Esophagus squamous epithelium (tissue), 4 donors: Measurements from ENCODE around the gene CARF.
"Not testable (repeated sequence)": the region's sequence is repeated elsewhere in the genome, so short reads cannot be mapped to it uniquely, and the experiment has no call there.

Experiments
- POLR2A ChIP-seq, 4 donors: fragments of 450-650 bp; IDR thresholded peaks; one replicate each; pipeline ENCODE4 v1.6.1; 2017; ENCODE audit warnings: antibody characterized with exemption in 4 of 4, mild to moderate bottlenecking in 4 of 4, moderate library complexity in 3 of 4
- TF ChIP-seq, protein P1 (sequence below), 6 experiments: fragments of 450-650 bp in 4 of 6; fragments of 200-600 bp in 2 of 6; sonication (generic) in 2 of 6; IDR thresholded peaks; one replicate each; pipeline ENCODE4 v1.5.1; 2016 to 2019; ENCODE audit warnings: antibody characterized with exemption in 6 of 6, mild to moderate bottlenecking in 4 of 6, moderate library complexity in 4 of 6

DNA sequence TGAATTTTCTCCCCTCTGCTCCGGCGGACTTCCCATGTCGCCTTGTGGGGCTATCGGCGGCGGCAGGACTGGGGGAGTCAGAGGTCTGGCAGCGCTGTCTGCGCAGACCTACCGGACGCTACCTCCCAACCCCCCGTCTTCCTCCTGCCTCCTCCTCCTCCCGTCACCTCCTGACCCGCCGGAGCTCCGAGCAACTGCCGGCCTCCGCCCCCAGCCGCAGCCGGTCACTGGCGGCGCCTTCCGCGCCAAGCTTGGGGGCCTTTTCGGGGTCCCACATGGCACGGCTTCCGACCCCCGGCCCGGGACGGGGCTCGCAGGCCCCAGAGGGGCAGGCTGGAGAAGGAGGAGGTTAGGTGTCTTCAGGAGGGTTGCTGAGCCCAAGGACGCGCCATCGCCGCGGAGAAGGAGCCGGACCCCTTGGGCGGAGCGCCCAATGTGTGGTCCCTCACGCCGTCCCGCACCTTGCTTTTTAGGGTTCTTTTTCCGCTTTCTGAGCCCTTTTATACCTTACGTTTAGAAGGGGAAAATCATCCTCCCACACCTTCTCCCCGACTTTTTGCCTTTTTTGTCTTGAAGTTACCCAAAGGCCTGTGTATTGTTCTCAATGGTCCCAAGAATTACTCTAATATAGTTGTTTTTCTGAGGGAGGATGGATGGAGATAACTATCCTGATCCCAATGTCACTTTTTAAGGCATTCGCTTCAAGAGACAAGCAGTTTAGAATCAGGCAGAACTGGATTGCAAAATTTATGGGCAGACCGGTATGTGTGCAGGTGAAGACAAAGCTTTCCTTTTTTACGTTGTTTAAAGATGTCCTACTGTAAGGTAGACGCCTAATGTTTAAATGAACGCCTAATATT is 497 bp downstream of the CARF start:
- TF ChIP-seq, protein P1, sequence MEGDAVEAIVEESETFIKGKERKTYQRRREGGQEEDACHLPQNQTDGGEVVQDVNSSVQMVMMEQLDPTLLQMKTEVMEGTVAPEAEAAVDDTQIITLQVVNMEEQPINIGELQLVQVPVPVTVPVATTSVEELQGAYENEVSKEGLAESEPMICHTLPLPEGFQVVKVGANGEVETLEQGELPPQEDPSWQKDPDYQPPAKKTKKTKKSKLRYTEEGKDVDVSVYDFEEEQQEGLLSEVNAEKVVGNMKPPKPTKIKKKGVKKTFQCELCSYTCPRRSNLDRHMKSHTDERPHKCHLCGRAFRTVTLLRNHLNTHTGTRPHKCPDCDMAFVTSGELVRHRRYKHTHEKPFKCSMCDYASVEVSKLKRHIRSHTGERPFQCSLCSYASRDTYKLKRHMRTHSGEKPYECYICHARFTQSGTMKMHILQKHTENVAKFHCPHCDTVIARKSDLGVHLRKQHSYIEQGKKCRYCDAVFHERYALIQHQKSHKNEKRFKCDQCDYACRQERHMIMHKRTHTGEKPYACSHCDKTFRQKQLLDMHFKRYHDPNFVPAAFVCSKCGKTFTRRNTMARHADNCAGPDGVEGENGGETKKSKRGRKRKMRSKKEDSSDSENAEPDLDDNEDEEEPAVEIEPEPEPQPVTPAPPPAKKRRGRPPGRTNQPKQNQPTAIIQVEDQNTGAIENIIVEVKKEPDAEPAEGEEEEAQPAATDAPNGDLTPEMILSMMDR (IDR thresholded peaks at IDR 0.05): not testable (repeated sequence)
- TF ChIP-seq POLR2A (IDR thresholded peaks at IDR 0.05): not testable (repeated sequence)
